Endothelial cell of umbilical vein (primary cell): ENCODE results near the gene NRDC. TPM values are rescaled to one million over a fixed set of nuclear protein-coding genes. Genes with fewer than 3 reads are reported as not detected.

Source experiments
- BruUV-seq: library from RNA; stranded (reverse); fragments of 400-500 nt; replicated peaks from 2 replicates; lab custom pipeline; 2021; lab: Mats Ljungman, UMichigan
- CTCF ChIA-PET: fragments of 300-600, 350-600 bp; sonication (Branson Sonifier 250); formaldehyde crosslinking; loops from one replicate; lab custom pipeline; 2021; ENCODE audit warnings: antibody characterized with exemption, inconsistent platforms; lab: Charles Lee
- POLR2A ChIA-PET: fragments of 300-600, 350-600 bp; sonication (Branson Sonifier 250); formaldehyde crosslinking; loops from one replicate; lab custom pipeline; 2021; ENCODE audit warnings: antibody characterized with exemption, inconsistent platforms; lab: Charles Lee
- DNase-seq: peaks from one replicate; pipeline ENCODE4 v3.0.0-alpha.2; 2011; ENCODE audit warnings: low read depth, low spot score
- FAIRE-seq: peaks from 2 replicates; lab custom pipeline; 2011; peaks lifted over from hg19 to GRCh38; lab: Jason Lieb, UNC
- H2AFZ ChIP-seq: 2 replicates; pipeline ENCODE4 v1.6.0; 2012; ENCODE audit warnings: low read depth, low read length, control low read depth, inconsistent platforms
- H3K27ac ChIP-seq: 2 replicates; pipeline ENCODE4 v1.5.1; 2011; ENCODE audit warnings: low read depth, mild to moderate bottlenecking, control low read depth, low read length, moderate library complexity; ENCODE audit not compliant: insufficient read depth
- H3K27me3 ChIP-seq, 2 experiments: 2 replicates each; pipeline versions ENCODE4 v1.6.0 to v1.6.1; 2011; ENCODE audit warnings: low read length in 2 of 2, mixed read lengths in 1 of 2; ENCODE audit not compliant: control insufficient read depth in 2 of 2, insufficient read depth in 2 of 2
- H3K36me3 ChIP-seq, 2 experiments: 2 replicates in 1 of 2; 3 replicates in 1 of 2; pipeline ENCODE4 v1.5.1; 2011; ENCODE audit warnings: low read length in 2 of 2, mild to moderate bottlenecking in 1 of 2, moderate library complexity in 1 of 2; ENCODE audit not compliant: control insufficient read depth in 2 of 2, insufficient read depth in 2 of 2; ENCODE audit errors: extremely low read depth in 1 of 2
- H3K4me1 ChIP-seq: 3 replicates; pipeline ENCODE4 v1.5.1; 2011; ENCODE audit warnings: mild to moderate bottlenecking, low read length; ENCODE audit not compliant: control insufficient read depth, insufficient read depth; ENCODE audit errors: extremely low read depth
- H3K4me2 ChIP-seq: 2 replicates; pipeline ENCODE4 v1.6.1; 2011; ENCODE audit warnings: low read length, control low read depth, mixed read lengths; ENCODE audit not compliant: insufficient read depth
- H3K4me3 ChIP-seq, 3 experiments: fragments of 200-600 bp in 1 of 3; sonication (generic), shearing (Covaris generic) in 1 of 3; replicated peaks in 1 of 3; 2 replicates each; pipeline ENCODE4 v1.5.1; 2011 to 2016; ENCODE audit warnings: control low read depth in 3 of 3, low read length in 3 of 3, mild to moderate bottlenecking in 2 of 3, inconsistent platforms in 1 of 3, low read depth in 1 of 3, moderate library complexity in 1 of 3; ENCODE audit not compliant: insufficient read depth in 1 of 3
- H3K79me2 ChIP-seq: 2 replicates; pipeline ENCODE4 v1.6.0; 2012; ENCODE audit warnings: low read length, inconsistent platforms; ENCODE audit not compliant: control insufficient read depth, insufficient read depth
- H3K9ac ChIP-seq: replicated peaks from 2 replicates; pipeline ENCODE3; 2011; ENCODE audit warnings: low read length, control low read depth; ENCODE audit not compliant: insufficient read depth; ENCODE audit errors: extremely low read depth
- H3K9me1 ChIP-seq: replicated peaks from 3 replicates; pipeline ENCODE4 v1.6.0; 2011; ENCODE audit warnings: mild to moderate bottlenecking, low read length; ENCODE audit not compliant: control insufficient read depth, insufficient read depth; ENCODE audit errors: extremely low read depth
- H3K9me3 ChIP-seq: replicated peaks from 2 replicates; pipeline ENCODE4 v1.5.1; 2012; ENCODE audit warnings: low read length, inconsistent platforms; ENCODE audit not compliant: control insufficient read depth, insufficient read depth
- H4K20me1 ChIP-seq: replicated peaks from 2 replicates; pipeline ENCODE3; 2011; ENCODE audit warnings: mild to moderate bottlenecking, low read length; ENCODE audit not compliant: control insufficient read depth, insufficient read depth; ENCODE audit errors: extremely low read depth
- CTCF ChIP-seq, 2 donors: IDR thresholded peaks; 1 replicate in 1 of 2; 2 replicates in 1 of 2; pipeline ENCODE4 v1.5.1; 2011; ENCODE audit warnings: low read length in 2 of 2, mild to moderate bottlenecking in 2 of 2, moderate library complexity in 2 of 2, control low read depth in 1 of 2, inconsistent platforms in 1 of 2, low read depth in 1 of 2; ENCODE audit not compliant: insufficient read depth in 1 of 2; ENCODE audit errors: extremely low read depth in 1 of 2
- EZH2 ChIP-seq: IDR thresholded peaks from 2 replicates; pipeline ENCODE4 v1.6.1; 2012; ENCODE audit warnings: borderline replicate concordance, low read depth, mild to moderate bottlenecking, moderate library complexity, low read length, inconsistent platforms; ENCODE audit not compliant: severe bottlenecking
- FOS ChIP-seq: IDR thresholded peaks from 2 replicates; pipeline ENCODE4 v1.6.1; 2011; ENCODE audit warnings: mild to moderate bottlenecking, low read length, moderate library complexity, borderline replicate concordance; ENCODE audit not compliant: insufficient read depth
- GATA2 ChIP-seq: IDR thresholded peaks from 2 replicates; pipeline ENCODE4 v1.7.0; 2011; ENCODE audit warnings: low read depth, mild to moderate bottlenecking, moderate library complexity, mixed read lengths, low read length; ENCODE audit not compliant: insufficient read length, insufficient read depth
- JUN ChIP-seq: IDR thresholded peaks from 2 replicates; pipeline ENCODE4 v1.6.1; 2011; ENCODE audit warnings: borderline replicate concordance, low read depth; ENCODE audit not compliant: insufficient read length, insufficient read depth
- MAX ChIP-seq: IDR thresholded peaks from 2 replicates; pipeline ENCODE4 v1.6.1; 2011; ENCODE audit not compliant: insufficient read depth, insufficient read length
- MYC ChIP-seq: IDR thresholded peaks from one replicate; pipeline ENCODE4 v1.6.1; 2011; ENCODE audit warnings: mild to moderate bottlenecking, low read depth, low read length
- POLR2A ChIP-seq: IDR thresholded peaks from 2 replicates; pipeline ENCODE4 v1.6.1; 2012; ENCODE audit warnings: low read depth, mild to moderate bottlenecking, control low read depth, low read length
- POLR2AphosphoS5 ChIP-seq: IDR thresholded peaks from 2 replicates; pipeline ENCODE4 v1.6.1; 2012; ENCODE audit warnings: low read depth, mild to moderate bottlenecking, control low read depth, low read length, moderate library complexity; ENCODE audit not compliant: insufficient read depth
- dilution Hi-C: fragments of 300-500 bp; cut with MboI; formaldehyde crosslinking; loops from one replicate; pipeline ENCODE4 v1.15.0; 2019; ENCODE audit warnings: low sequenced_read_pairs; ENCODE audit not compliant: extremely low pct_ligation_motif_present
- intact Hi-C: fragments of 100-400 bp; cut with micrococcal nuclease; formaldehyde crosslinking; loops from one replicate; pipeline ENCODE4 v1.10.0; 2022
- polyA plus RNA-seq, 4 experiments: library from polyadenylated mRNA; depleted of rRNA in 3 of 4; stranded (reverse) in 3 of 4; unstranded in 1 of 4; fragments of >200 nt; gene quantifications; 2 replicates each; pipeline versions ENCODE4 v1.2.1 to v1.2.3, GENCODE V29; 2011 to 2012; ENCODE audit warnings: missing spikeins in 1 of 4
- total RNA-seq: library from RNA; stranded (reverse); gene quantifications from 2 replicates; pipeline ENCODE4 v1.2.3, GENCODE V29; 2021

The NRDC gene
- total and polyA plus RNA-seq, 2 donors (not counting 3 experiments of a cell fraction or from before 2014, with no cell fraction given) = 41.8 to 146 TPM

GRCh38 chr1:51853360-51853759 lies 25.2 kb downstream of the NRDC start:
- Histone ChIP-seq H3K9ac (no peak overlapping the region), H3K36me3 (no peaks in the 10 kb centered on the region), H3K4me2 (no peak overlapping the region), H3K79me2 (peaks cover 13% of the 10 kb centered on the region), H3K4me3 (no peak overlapping the region), H3K27ac (no peak overlapping the region), H3K9me1 (no peaks in the 10 kb centered on the region), H4K20me1 (no peaks in the 10 kb centered on the region), H3K27me3 (no peaks in the 10 kb centered on the region), H3K4me1 (no peaks in the 10 kb centered on the region), H2AFZ (no peak overlapping the region), H3K9me3 (no peaks in the 10 kb centered on the region)
- dilution Hi-C loops (no loop called here), intact Hi-C loops (no loop called here)
- no peak for DNase-seq
- POLR2A ChIA-PET = no interaction called here
- CTCF ChIA-PET = no interaction called here
- TF ChIP-seq JUN (no peak), EZH2 (no peak), POLR2A (no peak), GATA2 (no peak), CTCF (IDR thresholded peaks at IDR 0.05; ENCODE audit: extremely low read depth in 1 of 2, insufficient read depth in 1 of 2, low read depth in 1 of 2, low read length in 2 of 2) (no peak), MYC (no peak), FOS (no peak), MAX (no peak), POLR2AphosphoS5 (no peak)
- no TSS peak for BruUV-seq
- no peak for FAIRE-seq
